ENCODE measurements around the gene SHQ1.
A peak's percentile ranks its signal among the peaks of the same experiment; 100 is the strongest.

The SHQ1 gene

GRCh38 chr3:72830452-72831223, 17.6 kb downstream of the SHQ1 start:
- no peak for TF ChIP-seq CTCF (IDR thresholded peaks at IDR 0.05)
- no peak for DNase-seq (ENCODE audit: low spot score)
- Histone ChIP-seq H3K4me3 (no peak overlapping the region), H3K27ac (no peak overlapping the region)

- no peak for DNase-seq (ENCODE audit: low spot score)
- H3K27ac ChIP-seq, result no peak overlapping the region
- TF ChIP-seq CTCF (IDR thresholded peaks at IDR 0.05), result no peak
- no peak overlapping the region for H3K4me3 ChIP-seq
These were observed 18.5 kb downstream of the SHQ1 start for GRCh38 chr3:72829701-72830100.

- no peak for TF ChIP-seq CTCF (IDR thresholded peaks at IDR 0.05)
- Histone ChIP-seq H3K4me3 (no peak overlapping the region), H3K27ac (no peak overlapping the region)
- no peak for DNase-seq (ENCODE audit: low spot score)
These were observed 27.0 kb downstream of the SHQ1 start for GRCh38 chr3:72821161-72821781.

GRCh38 chr3:72820415-72820814, 27.8 kb downstream of the SHQ1 start:
- Histone ChIP-seq H3K27ac (no peak overlapping the region), H3K4me3 (no peak overlapping the region)
- no peak for TF ChIP-seq CTCF (IDR thresholded peaks at IDR 0.05)
- no peak for DNase-seq (ENCODE audit: low spot score)

- TF ChIP-seq CTCF (IDR thresholded peaks at IDR 0.05), result no peak
- Histone ChIP-seq H3K27ac (no peak overlapping the region), H3K4me3 (no peak overlapping the region)
- no peak for DNase-seq (ENCODE audit: low spot score)
These were observed 29.3 kb downstream of the SHQ1 start for GRCh38 chr3:72818905-72819304.

- DNase-seq (ENCODE audit: low spot score), result no peak
- no peak overlapping the region for H3K4me3 ChIP-seq
- no peak overlapping the region for H3K27ac ChIP-seq
- TF ChIP-seq CTCF (IDR thresholded peaks at IDR 0.05), result peak; percentile 40
These were observed 30.0 kb downstream of the SHQ1 start for GRCh38 chr3:72818092-72818773.

Measured in coronary artery (tissue), 2 donors.